C4-2B (cell line): Measurements from ENCODE around the gene MYOCD.

Experiments used
- H3K27ac ChIP-seq: fragments of 450-650 bp; 2 replicates; pipeline ENCODE4 v1.5.1; 2017
- CTCF ChIP-seq: fragments of 450-650 bp; conservative IDR thresholded peaks from 2 replicates; pipeline ENCODE4 v1.5.1; 2017; ENCODE audit warnings: mild to moderate bottlenecking
- ZFX ChIP-seq: fragments of 450-650 bp; IDR thresholded peaks from 2 replicates; pipeline ENCODE4 v1.6.1; 2017

MYOCD gene

GRCh38 chr17:12789075-12789480, 123.4 kb downstream of the MYOCD start:
- TF ChIP-seq ZFX, result no peak
- no peak for TF ChIP-seq CTCF
- H3K27ac ChIP-seq, result peak overlapping the region; percentile 53

DNA sequence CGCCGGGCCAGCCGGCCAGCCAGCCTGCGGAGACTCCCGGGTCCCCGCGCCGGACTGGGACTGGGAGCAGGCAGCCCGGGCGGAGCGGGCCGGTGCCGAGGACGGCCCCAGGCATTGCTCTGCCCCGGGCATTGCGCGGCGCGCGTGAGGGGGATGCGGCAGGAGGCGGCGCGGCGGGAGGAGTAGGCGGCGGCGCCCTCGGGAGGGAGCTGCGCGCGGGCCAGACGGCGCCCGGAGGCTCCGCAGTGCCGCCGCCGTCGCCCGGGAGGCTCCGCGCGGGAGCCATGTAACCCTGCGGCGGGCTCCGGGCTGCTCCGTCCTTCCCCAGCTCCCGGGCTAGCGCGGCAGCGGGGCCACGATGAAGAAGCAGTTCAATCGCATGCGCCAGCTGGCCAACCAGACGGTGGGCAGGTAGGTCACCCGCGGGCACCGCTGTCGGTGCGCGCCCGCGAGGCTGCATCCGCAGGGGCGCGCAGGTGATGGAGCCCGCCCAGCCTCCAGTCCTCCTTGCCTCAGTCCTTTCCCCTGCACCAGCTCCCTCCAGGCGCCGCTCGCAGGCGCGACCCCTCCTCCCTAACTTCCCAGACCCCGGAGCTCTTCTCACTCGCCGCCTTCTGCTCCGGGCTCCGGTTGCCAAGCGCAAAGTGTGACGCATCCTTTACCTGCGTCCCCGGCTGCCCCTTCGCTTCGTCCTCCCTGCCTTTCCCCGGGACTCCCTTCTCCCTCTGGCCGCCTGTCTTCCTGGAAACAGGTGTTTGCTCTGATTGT, 124.0 kb downstream of the MYOCD start, which contains the start of gene ARHGAP44:
ARHGAP44 (plus strand) TSS at position 18 of the 768 bp plus-strand sequence; CDS start at position 359, 341 bp downstream.
- H3K27ac ChIP-seq, result peak within 1 kb of the TSS; percentile 53
- TF ChIP-seq ZFX (peak; percentile 58), CTCF (no peak)

- TF ChIP-seq CTCF (no peak), ZFX (no peak)
- peak overlapping the region; percentile 53 for H3K27ac ChIP-seq
These were observed 124.8 kb downstream of the MYOCD start for GRCh38 chr17:12790249-12791106.

DNA sequence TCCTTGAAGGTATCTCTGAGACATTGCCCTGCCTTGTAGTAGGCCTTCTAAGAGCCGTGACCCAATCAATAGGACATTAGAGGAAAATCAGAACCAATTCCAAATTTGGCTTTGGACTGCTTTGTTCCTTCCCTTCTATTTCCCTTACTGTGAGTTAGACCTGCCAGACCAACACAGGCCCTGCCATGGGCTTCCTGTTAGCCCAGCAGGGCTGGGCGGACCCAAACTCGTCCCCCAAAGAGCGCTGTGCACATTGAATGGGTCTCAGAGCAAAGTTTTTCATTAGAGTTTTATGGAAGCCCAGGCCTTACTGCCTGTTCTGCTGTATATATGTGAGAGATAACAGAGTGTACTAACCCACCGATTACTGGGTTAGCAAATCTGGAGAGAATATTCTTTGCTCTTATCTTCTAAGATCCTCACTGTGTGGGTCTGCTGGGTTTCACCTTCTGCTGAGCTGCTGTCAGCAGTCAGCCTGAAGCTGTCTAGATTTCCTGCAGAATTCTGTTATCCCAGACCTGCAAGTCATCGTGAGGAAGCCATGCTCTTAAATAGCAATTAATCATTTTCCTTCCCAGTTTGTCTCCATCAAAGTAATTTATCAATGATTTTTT, 129.3 kb downstream of the MYOCD start:
- H3K27ac ChIP-seq, result no peak overlapping the region
- TF ChIP-seq CTCF (no peak), ZFX (no peak)

- TF ChIP-seq CTCF, result no peak
- no peak for TF ChIP-seq ZFX
- no peak overlapping the region for H3K27ac ChIP-seq
These were observed 135.2 kb downstream of the MYOCD start for GRCh38 chr17:12800855-12801365.

- TF ChIP-seq ZFX (no peak), CTCF (no peak)
- no peak overlapping the region for H3K27ac ChIP-seq
These were observed 140.9 kb downstream of the MYOCD start for GRCh38 chr17:12806630-12807029.
